Islet of Langerhans (tissue), 1 donor: ENCODE measurements around the gene KCNH3.
"Not testable (repeated sequence)": the region's sequence is repeated elsewhere in the genome, so short reads cannot be mapped to it uniquely, and the experiment has no call there.

Experiments used
- FAIRE-seq: peaks from one replicate; lab custom pipeline; 2011; peaks lifted over from hg19 to GRCh38; lab: Jason Lieb, UNC

KCNH3 gene

DNA sequence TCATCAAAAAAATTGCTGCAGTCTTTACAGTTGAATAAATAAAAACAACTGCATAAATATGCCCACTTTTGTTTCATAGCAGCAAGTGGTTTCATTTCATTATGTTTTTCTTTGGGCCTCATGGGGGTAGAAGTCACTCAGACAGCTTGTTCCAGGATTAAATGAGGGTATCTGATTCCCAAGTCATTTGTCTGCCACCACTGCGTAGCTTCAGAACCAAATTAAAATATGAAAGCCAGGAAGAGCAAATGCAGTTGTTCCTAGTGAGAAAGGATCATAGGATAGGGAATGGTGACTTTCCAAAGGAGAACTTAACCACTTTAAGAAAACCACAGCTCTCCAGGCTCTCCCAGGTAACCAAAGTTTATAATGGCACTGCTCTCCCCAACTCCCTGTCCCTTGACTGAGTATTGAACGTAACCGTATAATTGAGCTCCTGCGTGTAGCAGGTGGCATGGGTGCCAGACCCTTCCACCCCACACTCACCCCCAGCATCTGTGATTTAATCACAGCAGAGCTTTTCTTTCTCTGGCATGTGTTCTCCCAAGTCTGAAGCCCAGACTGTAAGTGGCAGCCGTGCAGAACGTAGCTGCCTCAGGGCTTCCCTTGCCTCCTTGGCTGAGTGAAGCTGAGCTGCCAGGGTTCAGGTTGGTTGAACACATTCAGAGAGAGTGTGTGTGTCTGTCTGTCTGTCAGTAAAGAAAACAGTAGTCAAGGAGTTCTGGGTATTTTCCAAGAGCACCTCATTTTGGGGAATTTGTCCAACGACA is 11.3 kb upstream of the KCNH3 start:
- no peak for FAIRE-seq

DNA sequence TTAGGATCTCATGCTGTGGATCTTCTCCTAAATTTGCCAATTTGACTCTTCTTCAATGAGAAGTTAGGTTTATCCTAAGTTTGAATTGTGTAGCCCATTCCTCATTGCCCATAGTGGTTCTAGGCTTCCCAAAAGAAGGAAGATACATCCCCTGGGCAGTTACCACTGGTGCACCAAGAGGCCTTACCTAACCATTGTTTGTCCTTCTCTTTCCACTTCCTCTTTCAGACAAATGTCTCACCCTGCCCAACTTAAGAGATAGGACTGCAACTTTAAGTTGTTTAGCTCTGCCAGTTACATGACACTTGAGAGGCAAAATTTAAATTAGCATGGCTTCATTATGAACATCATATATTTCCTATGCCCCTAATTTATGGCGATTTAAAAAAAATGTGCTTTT is 9.4 kb upstream of the KCNH3 start:
- no peak for FAIRE-seq

DNA sequence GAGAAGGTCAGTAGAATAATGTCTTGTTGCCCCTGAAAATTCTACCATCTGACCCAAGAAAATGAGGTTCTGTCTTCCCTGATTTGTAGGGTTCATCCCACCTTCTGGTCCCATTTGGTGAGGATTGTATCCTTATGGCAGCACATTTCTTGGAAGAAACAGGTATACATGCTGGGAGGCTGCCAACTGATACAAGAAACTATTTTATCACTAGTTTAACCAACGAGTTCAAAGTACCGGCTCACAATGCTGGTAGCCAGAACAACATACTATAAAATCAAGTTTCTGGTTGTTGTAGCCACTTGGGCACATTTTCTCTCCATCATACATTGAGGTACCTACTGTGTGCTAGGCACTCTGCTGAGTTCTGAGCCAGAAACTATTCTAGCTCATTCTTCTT is 7.1 kb upstream of the KCNH3 start:
- no peak for FAIRE-seq

DNA sequence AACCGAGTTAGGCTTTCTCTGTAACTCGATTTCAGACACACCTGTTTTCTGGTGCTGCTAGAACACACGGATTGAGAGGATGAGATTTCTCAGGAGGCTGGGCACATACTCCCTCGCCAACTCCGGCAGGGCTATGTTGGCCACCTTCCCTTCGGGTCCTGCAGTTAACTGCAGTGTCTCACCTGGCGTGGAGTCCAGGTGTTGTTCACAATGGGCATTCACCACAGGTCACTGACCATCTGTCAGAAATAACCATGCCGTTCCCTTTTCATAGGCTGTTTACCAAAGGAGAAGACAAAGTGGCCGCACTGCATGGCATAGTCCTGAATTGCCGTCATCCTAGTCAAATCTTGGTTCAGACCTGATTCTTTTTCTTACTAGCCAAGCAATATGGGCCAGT is 5.5 kb upstream of the KCNH3 start:
- FAIRE-seq, result no peak

DNA sequence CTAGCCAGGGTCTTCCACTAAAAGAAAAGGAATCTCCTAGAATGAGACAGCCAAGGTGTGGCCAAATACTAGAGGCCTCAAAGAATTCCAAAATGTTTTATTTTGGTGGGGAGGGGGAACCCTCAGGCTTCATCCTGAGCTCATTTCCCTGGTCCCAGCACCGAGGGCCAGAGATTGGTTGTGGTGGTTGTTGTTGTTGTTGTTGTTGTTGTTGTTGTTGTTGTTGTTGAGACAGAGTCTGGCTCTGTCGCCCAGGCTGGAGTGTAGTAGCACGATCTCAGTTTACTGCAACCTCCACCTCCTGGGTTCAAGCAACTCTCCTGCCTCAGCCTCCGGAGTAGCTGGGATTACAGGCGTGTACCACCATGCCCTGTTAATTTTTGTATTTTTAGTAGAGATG is 4.7 kb upstream of the KCNH3 start:
- not testable (repeated sequence) for FAIRE-seq

DNA sequence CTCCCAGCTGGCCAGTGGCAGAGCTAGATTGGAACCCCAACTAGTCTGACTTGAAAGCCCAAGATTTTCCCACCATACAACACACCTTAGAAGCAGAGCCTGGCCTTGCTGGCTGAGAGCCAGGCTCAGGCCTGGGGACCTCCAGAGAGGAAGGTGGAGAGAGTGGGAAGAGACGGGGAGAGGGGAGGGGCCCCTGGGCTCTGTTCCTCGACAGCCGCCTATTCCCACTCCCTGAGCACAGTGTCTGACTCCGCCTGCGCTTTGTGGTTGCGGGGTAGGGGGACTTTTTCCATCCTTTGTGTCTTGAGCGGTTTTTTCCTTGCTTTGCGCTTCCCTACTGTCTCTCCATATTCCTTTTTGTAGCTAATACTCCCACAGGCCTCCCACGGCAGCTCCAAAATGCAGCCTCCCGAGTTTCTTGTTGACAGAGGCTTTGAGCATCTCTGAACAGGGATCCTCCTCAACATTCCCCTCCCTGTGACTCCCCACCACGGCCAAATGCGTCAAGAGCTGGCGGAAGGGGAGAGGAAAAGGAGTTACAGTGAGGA is 4.0 kb upstream of the KCNH3 start:
- FAIRE-seq, result no peak

DNA sequence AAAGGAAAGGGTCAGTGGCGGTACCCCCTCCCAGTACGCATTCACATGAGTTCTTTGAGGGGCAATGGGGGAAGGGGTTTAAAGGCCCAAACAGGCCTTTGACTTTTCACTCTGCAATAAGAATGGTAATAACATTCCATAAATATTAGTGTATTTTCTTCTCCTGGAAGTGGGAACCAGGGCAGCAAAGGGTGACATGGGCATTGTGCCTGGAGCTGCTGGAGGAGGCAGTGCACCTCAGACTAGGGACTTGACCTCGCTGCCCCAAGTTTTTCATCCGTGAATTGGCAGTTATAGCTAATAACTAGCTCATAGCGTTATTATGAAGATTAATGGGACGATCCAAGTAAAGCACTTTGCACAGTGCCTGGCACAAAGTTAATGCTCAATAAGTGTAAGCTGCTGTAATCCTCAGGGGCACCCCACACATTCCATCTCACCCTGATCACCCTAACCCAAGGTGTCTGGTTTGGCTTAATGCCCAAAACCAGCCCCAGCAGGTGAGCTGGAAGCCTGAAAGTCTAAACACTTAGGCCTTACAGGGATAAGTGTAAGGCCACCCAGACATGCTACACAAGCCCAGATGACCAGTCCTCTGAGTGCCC is 2.8 kb upstream of the KCNH3 start:
- no peak for FAIRE-seq

DNA sequence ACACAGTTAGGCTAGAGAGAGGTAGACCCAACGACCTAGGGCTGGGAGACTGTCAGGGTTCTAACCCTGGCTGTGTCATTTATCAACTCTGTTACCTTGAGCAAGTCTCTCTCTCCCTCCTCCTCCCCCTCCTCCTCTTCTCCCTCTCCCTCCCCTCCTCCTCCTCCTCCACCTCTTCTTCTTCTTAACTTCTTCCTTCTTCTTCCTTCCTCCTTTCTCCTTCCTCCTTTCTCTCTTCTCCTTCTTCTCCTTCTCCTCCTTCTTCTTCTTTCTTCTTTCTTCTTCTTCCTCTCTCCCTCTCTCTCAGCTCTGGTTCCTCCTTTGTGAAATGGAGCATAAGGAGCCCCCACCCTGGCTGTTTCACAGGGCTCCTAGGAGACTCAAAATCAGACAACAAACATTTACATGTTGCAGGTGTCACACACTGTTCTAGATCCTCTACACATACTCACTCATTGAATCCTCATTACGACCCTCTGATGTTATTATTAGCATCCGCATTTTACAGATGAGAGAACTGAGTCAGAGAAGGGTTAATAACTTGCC is 2.2 kb upstream of the KCNH3 start:
- no peak for FAIRE-seq

DNA sequence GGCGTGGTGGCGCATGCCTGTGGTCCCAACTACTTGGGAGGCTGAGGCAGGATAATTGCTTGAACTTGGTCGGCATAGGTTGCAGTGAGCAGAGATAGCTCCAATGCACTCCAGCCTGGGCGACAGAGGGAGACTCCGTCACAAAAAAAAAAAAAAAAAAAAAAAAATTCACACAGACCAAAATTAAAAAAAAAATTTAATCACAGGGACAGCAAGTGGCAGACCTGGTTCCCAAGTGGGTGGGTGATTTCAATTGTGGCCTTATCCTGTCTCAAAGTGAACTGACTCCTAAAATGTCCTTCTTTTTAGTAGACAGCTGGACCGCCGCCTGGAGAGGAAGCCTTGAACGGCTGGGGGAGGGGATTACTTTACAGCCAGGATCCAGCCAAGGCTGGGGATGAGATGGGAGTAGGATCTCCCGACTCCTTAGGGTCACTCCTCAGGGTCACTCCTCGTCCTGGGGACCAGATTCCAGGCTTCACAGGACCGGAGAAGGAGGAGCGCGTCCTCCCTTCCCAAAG is 1.5 kb upstream of the KCNH3 start:
- FAIRE-seq, result no peak

DNA sequence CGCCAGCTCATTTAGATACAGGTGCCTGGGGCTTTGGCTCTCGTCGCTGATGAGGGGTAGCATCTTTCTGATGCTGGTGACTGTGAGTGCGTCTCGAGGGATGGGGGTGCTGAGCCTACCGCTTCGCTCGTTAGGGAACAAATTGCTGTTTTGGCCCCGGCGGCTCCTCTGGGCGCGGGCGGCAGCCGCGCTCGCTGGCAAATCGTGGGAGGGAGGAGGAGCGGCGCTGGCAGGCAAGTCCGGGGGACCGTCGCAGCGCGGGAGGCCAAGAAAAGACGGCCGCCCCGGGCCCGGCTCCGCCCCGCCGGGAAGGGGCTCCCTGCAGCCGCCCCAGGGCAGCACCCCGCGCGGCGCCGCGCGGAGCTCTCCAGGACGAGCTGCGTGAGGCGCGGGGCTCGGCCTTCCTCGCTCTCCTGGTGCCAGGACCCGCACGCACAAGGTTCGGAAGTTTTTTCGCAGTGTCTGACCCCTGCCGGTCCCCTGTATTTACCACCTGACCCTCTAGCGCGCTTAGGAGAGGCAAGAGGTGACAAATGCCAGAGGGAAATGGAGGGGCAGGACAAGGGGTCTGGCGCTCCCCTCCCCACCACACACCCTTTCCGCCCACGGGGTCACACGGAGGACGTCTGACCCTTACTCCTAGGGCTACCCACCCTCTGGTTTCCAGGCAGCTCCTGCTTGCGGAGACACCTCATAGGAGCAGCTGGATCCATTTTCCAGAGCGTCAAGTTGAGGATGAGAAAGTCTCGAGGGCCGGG is 899 bp upstream of the KCNH3 start:
- no peak for FAIRE-seq

DNA sequence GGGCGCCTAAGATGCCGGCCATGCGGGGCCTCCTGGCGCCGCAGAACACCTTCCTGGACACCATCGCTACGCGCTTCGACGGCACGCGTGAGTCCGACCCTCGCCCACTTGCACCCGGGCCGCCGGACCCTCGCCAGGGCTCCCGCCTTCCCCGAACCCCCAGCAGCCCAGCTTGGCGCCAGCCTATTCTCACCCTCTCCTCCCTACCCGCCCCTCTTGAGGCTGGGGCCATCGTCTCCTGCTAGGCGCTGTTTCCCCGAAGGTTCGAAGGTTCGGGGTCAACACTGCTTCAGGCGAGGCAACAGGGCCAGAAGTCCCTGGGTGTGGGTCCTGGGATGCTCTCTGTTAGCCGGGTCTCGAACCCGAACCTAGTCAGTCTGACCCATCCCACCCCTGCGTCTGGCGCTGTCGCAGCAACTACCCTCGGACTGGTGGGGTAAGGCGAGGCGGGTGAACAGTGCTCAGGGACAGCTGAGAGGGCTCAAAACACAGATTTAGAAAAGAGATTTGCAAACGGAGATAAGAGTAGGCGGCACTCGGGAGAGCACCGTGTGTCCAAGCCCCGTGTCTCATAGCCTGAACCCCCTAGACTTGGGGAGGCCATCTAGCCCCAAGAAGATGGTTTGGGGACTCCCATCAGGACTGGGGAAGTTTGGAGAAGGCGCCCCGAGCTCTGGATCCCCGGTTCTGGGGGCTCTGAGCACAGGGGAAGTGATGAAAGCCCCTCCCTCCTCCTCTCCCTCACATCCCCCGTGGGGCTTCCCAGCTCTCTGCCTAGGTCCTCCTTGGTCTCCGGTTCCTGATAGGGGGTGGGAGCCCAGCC is 787 bp downstream of the KCNH3 start:
- FAIRE-seq, result no peak

DNA sequence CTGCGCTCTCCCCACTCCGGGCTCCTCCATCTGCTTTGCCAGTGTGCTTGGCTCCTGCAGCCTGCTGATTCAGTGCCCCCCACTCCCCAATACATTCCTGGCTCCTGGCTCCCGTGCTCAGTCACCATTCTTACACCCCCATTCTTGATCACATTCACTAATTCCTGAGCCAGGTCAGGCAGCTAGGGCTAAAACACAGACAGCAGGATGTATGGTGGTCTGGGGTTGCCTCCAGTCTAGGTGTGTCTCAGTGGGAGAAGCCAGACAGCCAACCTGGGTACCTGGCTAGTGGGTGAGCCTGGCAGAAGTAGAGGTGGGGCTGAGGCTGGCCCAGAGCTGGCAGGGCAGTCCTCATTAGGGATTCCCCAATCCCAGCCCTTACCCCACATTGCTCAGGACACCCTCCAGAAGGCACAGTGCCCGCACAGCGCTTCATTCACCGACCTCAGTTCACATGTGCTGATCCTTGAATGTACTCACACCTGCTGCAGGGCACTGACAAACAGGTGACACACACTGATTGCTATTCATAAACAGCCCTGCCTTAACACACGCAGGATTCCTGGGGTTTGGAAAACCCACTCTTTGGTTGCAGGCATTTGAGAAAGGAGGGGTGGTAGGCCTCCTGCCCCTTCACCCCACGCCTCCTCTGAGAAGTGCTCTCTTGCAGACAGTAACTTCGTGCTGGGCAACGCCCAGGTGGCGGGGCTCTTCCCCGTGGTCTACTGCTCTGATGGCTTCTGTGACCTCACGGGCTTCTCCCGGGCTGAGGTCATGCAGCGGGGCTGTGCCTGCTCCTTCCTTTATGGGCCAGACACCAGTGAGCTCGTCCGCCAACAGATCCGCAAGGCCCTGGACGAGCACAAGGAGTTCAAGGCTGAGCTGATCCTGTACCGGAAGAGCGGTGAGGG is 1.7 kb downstream of the KCNH3 start:
- FAIRE-seq, result no peak

DNA sequence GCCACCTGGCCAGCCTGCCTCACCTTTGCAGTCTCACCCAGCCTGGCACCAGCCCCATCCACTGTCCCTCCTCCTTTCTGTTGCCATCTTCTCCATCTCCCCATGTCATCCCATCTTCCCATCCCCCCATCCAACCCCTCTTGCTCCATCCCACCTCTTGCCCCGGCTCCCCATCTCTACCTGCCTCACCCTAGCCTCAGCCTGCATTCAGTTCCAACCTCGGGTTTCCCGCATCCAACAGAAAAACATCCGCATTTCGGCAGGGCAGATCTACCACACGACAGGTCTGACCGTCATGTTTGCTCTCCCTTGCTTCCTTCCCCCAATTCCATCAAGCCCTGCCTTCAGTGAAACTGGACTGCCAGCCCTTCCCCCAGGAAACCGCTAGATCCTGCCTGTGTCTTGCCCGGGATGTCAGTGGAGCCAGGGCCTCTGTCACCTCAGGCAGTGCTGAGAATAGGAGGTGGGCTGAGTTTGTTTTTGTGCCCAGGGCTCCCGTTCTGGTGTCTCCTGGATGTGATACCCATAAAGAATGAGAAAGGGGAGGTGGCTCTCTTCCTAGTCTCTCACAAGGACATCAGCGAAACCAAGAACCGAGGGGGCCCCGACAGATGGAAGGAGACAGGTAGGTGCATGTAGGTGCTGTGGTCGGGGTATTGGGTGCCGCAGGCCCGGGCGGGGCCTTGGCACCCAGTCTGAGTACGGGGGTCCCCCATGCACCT is 2.5 kb downstream of the KCNH3 start:
- no peak for FAIRE-seq

DNA sequence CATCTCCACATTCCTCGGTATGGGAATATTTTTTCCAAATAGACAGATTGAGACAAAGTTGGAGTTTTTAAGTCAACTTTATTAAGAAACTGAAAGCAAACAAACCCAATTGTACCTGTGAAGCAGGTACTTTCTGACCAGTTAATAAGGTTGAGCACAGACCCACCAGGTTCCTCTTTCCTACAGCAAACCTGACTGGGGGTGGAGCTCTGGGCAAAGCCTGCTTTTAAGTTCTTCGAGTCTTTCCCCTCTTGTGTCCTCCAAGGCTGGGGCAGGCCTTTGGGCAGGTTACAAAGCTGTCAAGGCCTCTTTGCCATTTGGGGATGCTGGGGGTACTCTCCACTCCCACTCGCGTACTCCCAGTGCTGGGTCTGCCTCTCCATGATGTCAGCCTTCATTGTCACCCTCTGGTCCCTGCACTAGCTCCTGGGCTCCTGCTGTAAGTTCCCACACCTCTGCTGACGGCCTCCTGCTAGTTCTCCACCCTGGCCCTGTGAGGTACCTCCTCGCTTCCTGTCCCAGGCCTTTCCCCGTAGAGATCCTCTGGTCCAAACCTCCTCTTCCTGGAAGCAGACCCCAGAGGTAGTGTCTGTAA is 3.2 kb downstream of the KCNH3 start:
- FAIRE-seq, result no peak

DNA sequence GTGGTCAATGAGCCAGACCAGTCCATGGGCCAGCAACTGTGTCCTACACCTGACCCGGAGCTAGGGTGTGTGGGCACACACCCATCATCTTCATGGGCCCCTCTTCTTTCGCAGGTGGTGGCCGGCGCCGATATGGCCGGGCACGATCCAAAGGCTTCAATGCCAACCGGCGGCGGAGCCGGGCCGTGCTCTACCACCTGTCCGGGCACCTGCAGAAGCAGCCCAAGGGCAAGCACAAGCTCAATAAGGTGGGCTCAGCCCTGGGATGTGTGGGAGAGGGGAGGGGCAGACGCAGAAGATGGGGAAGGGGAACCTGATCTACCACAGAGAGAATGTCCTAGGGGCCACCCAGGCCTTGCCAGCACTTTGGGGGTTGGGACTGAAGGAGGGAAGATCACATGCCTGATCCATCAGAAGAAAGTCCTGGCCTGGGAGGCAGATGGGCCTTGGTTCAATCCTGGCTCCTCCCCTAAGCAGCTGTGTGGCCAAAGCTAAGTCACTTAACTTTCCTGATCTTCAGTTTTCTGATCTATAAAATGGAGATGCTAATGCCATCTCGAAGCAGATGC is 3.8 kb downstream of the KCNH3 start:
- no peak for FAIRE-seq

DNA sequence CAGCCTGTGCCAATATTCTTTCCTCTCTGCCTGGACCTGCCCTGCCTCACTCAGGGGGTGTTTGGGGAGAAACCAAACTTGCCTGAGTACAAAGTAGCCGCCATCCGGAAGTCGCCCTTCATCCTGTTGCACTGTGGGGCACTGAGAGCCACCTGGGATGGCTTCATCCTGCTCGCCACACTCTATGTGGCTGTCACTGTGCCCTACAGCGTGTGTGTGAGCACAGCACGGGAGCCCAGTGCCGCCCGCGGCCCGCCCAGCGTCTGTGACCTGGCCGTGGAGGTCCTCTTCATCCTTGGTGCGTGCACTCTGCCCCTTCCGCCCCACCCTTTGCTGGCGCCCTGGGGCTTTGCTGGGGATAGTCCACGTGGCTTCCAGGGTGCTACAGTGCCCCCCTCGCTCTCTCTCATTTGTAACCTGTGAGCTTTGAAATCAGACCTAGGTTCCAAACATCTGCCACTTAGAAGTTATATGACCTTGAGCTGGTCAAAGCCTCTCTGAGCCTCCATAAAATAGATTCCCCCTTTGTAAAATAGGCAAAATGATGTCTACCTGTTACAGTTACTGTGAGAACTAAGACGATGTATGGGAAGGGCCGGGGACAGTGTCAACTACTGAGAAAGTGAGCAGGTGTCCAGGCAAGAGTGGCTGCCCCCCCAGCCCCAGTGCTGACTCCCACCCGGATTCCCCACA is 4.5 kb downstream of the KCNH3 start:
- no peak for FAIRE-seq

DNA sequence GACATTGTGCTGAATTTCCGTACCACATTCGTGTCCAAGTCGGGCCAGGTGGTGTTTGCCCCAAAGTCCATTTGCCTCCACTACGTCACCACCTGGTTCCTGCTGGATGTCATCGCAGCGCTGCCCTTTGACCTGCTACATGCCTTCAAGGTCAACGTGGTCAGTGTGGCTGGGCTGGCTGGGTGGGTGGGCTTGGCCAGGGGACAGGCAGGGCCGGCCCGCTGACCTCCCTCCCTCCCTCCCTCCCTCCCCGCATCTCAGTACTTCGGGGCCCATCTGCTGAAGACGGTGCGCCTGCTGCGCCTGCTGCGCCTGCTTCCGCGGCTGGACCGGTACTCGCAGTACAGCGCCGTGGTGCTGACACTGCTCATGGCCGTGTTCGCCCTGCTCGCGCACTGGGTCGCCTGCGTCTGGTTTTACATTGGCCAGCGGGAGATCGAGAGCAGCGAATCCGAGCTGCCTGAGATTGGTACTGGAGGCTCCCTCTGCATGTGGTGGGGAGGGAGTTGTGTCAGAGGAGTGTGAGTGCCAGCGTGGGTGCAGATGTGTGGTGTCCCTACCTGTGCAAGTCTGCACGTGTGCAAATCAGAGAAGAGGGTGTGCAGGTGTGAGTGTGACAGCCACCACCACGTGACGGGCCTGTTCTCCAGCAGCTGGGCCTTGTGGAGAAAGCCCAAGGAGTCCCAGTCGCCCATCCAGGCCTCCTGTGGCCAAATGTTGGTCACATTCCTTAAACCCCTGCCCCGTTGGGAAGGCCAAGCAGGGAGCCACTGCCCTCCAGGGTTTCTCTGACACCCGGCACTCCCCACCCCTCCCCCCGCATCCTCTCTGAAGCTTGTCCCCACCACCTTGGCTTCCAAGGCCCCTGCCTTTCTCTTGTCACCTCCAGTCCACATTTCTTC is 5.3 kb downstream of the KCNH3 start:
- FAIRE-seq, result no peak

DNA sequence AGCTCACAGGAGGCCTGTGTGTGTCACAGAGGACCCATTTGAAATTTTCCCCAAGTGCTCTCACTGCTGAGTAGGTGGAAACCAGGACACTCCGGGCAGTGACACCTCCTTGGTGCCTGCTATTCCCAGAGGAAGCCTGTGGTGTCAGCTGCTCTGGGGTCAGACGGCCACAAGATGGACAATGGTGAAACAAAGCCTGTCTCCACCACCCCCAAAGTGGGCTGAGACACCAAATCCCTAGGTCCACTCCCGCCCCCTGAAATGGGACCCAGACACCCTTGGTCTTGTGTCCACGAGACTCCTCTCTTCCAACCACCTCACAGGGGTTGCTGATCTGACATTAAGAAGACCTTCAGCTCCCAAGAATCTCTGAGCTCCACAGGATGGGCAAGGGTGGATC is 7.0 kb downstream of the KCNH3 start:
- no peak for FAIRE-seq
